DOHH2 (cell line): ENCODE data around the gene WFDC1.

Experiments used
- CTCF ChIP-seq: fragments of 200-600 bp; sonication (generic); IDR thresholded peaks from one replicate; pipeline ENCODE4 v1.5.1; 2014; ENCODE audit warnings: antibody characterized with exemption, mild to moderate bottlenecking, low read depth, low read length; ENCODE audit not compliant: poor library complexity, severe bottlenecking
- EZH2phosphoT487 ChIP-seq: fragments of 200-600 bp; sonication (generic); IDR thresholded peaks from 2 replicates; pipeline ENCODE4 v1.6.1; 2017; ENCODE audit warnings: borderline replicate concordance, mild to moderate bottlenecking, antibody characterized with exemption, low read length, moderate library complexity, mixed read lengths

GRCh38 chr16:84360748-84361147 is 66.1 kb downstream of the WFDC1 start:
- TF ChIP-seq CTCF: no peak
- no peak for TF ChIP-seq EZH2phosphoT487
